ENCODE results near the gene SYTL4. TPM values are rescaled to one million over a fixed set of nuclear protein-coding genes. Genes with fewer than 3 reads are reported as not detected.

The SYTL4 gene
- total and polyA plus RNA-seq, 3 experiments from 2014 or later, result not detected

DNA sequence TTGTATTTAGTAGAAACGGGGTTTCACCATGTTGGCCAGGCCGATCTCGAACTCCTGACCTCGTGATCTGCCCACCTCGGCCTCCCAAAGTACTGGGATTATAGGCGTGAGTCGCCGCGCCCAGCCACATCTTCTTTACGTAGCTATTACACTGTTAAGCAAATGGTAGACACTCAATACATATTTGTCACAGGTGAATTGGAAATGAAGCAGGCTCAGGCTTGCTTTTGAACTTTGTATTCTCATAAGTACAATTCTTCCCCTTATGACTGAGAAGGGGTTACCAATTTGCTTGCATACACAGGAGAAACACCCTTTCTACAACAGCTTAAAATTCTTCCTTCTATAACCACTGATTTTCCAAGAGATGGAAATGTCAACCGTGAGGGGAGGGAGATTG lies 88.7 kb downstream of the SYTL4 start:
- peaks cover 20 to 37% of the 10 kb centered on the region in 2 donors for H3K27me3 Mint-ChIP-seq
- Histone ChIP-seq H3K36me3 (ENCODE audit: insufficient read depth, low read length) (no peaks in the 10 kb centered on the region), H3K27me3 (ENCODE audit: insufficient read depth, low read length, poor library complexity, severe bottlenecking) (no peaks in the 10 kb centered on the region), H3K27ac (ENCODE audit: low read depth, low read length) (no peak overlapping the region), H3K4me3 (ENCODE audit: low read length) (no peak overlapping the region), H3K9me3 (ENCODE audit: low read length) (no peaks in the 10 kb centered on the region), H3K4me1 (ENCODE audit: insufficient read depth, low read length) (no peaks in the 10 kb centered on the region)
- ChIA-PET CTCF (no interaction called here), POLR2A (no interaction called here)
- peaks cover 0 to 2% (median 0%) of the 10 kb centered on the region in 3 donors for H3K36me3 Mint-ChIP-seq
- no peaks in the 10 kb centered on the region for H3K4me1 Mint-ChIP-seq
- DNase-seq, result no peak
- H3K27ac Mint-ChIP-seq, result no peak overlapping the region
- peaks cover 0 to 3% (median 0%) of the 10 kb centered on the region in 5 donors for H3K9me3 Mint-ChIP-seq
- H3K4me3 Mint-ChIP-seq, result no peak overlapping the region

DNA sequence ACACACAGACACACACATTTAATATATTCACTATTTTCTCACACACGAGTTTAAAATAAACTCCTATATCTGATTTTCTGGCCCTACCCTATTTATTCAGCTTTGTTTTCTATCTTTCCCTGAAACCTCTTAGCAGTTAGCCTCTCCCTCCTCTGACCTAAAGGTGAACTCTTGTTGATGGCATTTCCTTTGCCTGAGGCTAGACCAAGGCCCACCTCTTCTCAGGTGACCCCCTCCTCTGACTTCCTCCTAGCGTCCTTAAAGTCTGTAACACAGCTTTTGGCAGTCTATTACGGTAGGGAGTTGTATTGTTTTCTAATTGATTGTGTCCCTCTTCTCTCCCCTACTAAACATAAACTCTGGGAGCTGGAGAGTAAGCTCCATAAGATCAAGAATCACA lies 89.6 kb downstream of the SYTL4 start:
- Mint-ChIP-seq H3K27me3 (peaks cover 18 to 42% of the 10 kb centered on the region in 2 donors), H3K36me3 (peaks cover 0 to 2% (median 0%) of the 10 kb centered on the region in 3 donors)

DNA sequence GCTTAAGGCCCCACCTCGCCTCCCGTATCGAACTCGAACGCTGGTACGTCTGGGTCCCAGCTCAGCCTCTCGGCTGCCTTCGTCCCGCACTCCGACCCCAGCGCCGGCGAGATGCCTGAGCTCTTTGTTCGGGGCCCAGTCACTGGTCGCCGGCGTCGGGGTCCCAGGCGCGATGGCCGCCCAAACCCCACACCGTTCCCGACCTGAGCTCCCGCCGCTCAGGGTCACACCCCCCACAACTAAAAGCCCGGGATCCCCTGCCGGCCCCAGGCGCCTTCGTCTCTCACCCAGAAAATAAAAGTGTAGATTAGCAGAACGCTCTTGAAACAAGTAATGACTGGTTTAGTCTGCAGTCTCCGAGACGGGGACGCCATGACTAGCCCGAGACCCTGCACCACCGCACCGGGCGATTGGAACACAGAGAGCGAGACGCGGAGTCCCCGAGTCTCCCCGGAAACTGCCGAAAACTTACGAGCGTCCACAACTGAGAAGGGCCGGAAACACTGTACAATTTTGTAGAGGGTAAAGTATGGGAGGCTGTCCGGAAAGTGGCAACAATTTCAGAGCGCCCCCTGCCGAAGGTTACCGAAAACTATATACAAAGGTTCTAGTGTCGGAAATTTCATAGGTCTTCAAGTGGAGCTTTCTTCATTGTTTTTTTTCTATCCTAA lies 95.5 kb downstream of the SYTL4 start, which contains the start of gene TSPAN6:
Gene TSPAN6, minus strand, starts transcription at position 486 of the 671 bp plus-strand sequence. Its CDS starts 112 bp downstream, at position 374.
- Mint-ChIP-seq H3K27ac (peak within 1 kb of the TSS in 5 of 8 donors; percentile 46 to 85 (median 75)), H3K4me1 (peaks cover 6 to 14% (median 10%) of the 10 kb centered on the region in 3 donors), H3K27me3 (peaks cover 17 to 28% of the 10 kb centered on the region in 2 donors), H3K4me3 (peak within 1 kb of the TSS; percentile 85 to 92 (median 91)), H3K36me3 (peaks cover 0 to 2% (median 0%) of the 10 kb centered on the region in 3 donors), H3K9me3 (peaks cover 0 to 8% (median 3%) of the 10 kb centered on the region in 5 donors)
- H3K4me3 ChIP-seq (ENCODE audit: low read length), result peak within 1 kb of the TSS; percentile 45
- H3K4me1 ChIP-seq (ENCODE audit: insufficient read depth, low read length), result no peaks in the 10 kb centered on the region
- H3K9me3 ChIP-seq (ENCODE audit: low read length), result no peaks in the 10 kb centered on the region
- H3K36me3 ChIP-seq (ENCODE audit: insufficient read depth, low read length), result no peaks in the 10 kb centered on the region
- CTCF ChIA-PET, result interaction anchor here (0.8 to 1.2 kb wide), 2 partner anchors 9 to 124 kb away, joined by 3 to 4 read pairs; no protein-coding TSS in a partner anchor
- H3K27me3 ChIP-seq (ENCODE audit: insufficient read depth, low read length, poor library complexity, severe bottlenecking), result no peaks in the 10 kb centered on the region
- POLR2A ChIA-PET, result no interaction called here
- peak; percentile 17 to 73 (median 59) for DNase-seq
- H3K27ac ChIP-seq (ENCODE audit: low read depth, low read length), result no peak within 1 kb of the TSS

More for the DNA sequence above, 89.6 kb downstream of the SYTL4 start:
- H3K27ac ChIP-seq (ENCODE audit: low read depth, low read length), result no peak overlapping the region
- ChIA-PET POLR2A (no interaction called here), CTCF (no interaction called here)
- Mint-ChIP-seq H3K4me1 (no peaks in the 10 kb centered on the region), H3K27ac (no peak overlapping the region), H3K9me3 (peaks cover 0 to 3% (median 0%) of the 10 kb centered on the region in 5 donors), H3K4me3 (no peak overlapping the region)
- H3K9me3 ChIP-seq (ENCODE audit: low read length), result no peaks in the 10 kb centered on the region
- H3K27me3 ChIP-seq (ENCODE audit: insufficient read depth, low read length, poor library complexity, severe bottlenecking), result no peaks in the 10 kb centered on the region
- DNase-seq, result no peak
- no peak overlapping the region for H3K4me3 ChIP-seq (ENCODE audit: low read length)
- H3K4me1 ChIP-seq (ENCODE audit: insufficient read depth, low read length), result no peaks in the 10 kb centered on the region
- H3K36me3 ChIP-seq (ENCODE audit: insufficient read depth, low read length), result no peaks in the 10 kb centered on the region

DNA sequence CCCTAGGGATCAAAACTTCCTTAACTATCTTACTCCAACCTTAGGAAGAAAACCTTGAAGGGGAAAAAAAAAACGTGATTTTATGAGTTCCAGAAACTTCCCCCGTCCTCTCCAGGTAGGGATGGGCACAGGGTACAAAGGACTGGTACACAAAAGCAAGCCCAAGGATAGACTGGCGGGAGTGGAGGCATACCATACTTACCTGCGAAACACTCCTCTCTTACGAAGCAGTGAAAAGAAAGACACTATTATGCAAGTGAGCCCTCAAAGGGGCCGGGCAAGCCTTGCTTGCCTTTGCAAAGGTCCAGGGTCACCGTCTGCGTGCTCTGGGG lies 96.0 kb downstream of the SYTL4 start:
- Histone ChIP-seq H3K4me3 (ENCODE audit: low read length) (peak overlapping the region; percentile 45), H3K27me3 (ENCODE audit: insufficient read depth, low read length, poor library complexity, severe bottlenecking) (no peaks in the 10 kb centered on the region), H3K4me1 (ENCODE audit: insufficient read depth, low read length) (no peaks in the 10 kb centered on the region), H3K27ac (ENCODE audit: low read depth, low read length) (no peak overlapping the region), H3K9me3 (ENCODE audit: low read length) (no peaks in the 10 kb centered on the region), H3K36me3 (ENCODE audit: insufficient read depth, low read length) (no peaks in the 10 kb centered on the region)
- no peak for DNase-seq
- Mint-ChIP-seq H3K4me1 (peaks cover 6 to 14% (median 10%) of the 10 kb centered on the region in 3 donors), H3K9me3 (peaks cover 0 to 8% (median 3%) of the 10 kb centered on the region in 5 donors), H3K36me3 (peaks cover 0 to 2% (median 0%) of the 10 kb centered on the region in 3 donors), H3K4me3 (peak overlapping the region in 6 of 7 donors; percentile 63 to 91 (median 88)), H3K27ac (no peak overlapping the region), H3K27me3 (peaks cover 17 to 26% of the 10 kb centered on the region in 2 donors)
- CTCF ChIA-PET, result interaction anchor here (0.8 kb wide), 1 partner anchor 9 kb away, joined by 4 read pairs; no protein-coding TSS in a partner anchor
- POLR2A ChIA-PET, result no interaction called here

DNA sequence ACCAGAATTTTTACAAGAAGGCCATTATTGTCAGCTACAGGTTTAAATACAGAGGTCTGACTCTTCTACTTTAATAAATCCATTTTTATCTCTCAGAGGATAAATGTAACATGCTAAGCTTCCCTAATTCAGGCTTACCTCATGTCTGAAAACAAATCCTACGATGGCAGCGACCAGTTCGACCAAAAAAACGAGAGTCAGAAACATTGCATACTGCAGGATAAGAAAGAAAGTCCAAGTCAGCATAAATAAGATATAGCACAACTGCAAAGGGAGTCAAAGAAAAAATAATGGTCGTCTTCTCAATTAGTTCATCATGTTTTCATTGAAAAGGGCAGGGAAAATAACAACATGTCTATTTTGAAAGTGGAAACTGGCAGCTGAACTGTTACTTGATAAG lies 96.9 kb downstream of the SYTL4 start:
- Histone ChIP-seq H3K4me1 (ENCODE audit: insufficient read depth, low read length) (no peaks in the 10 kb centered on the region), H3K4me3 (ENCODE audit: low read length) (no peak overlapping the region), H3K27me3 (ENCODE audit: insufficient read depth, low read length, poor library complexity, severe bottlenecking) (no peaks in the 10 kb centered on the region), H3K9me3 (ENCODE audit: low read length) (no peaks in the 10 kb centered on the region), H3K36me3 (ENCODE audit: insufficient read depth, low read length) (no peaks in the 10 kb centered on the region), H3K27ac (ENCODE audit: low read depth, low read length) (no peak overlapping the region)
- ChIA-PET CTCF (no interaction called here), POLR2A (interaction anchor here (0.7 kb wide), 1 partner anchor 187 kb away, joined by 3 read pairs; no protein-coding TSS in a partner anchor)
- no peak for DNase-seq
- H3K27me3 Mint-ChIP-seq, result peaks cover 17 to 26% of the 10 kb centered on the region in 2 donors
- H3K4me1 Mint-ChIP-seq, result peaks cover 6 to 14% (median 10%) of the 10 kb centered on the region in 3 donors
- no peak overlapping the region for H3K27ac Mint-ChIP-seq
- H3K36me3 Mint-ChIP-seq, result peaks cover 0 to 2% (median 0%) of the 10 kb centered on the region in 3 donors
- peaks cover 0 to 8% (median 3%) of the 10 kb centered on the region in 5 donors for H3K9me3 Mint-ChIP-seq
- H3K4me3 Mint-ChIP-seq, result peak overlapping the region in 1 of 7 donors; percentile 57

DNA sequence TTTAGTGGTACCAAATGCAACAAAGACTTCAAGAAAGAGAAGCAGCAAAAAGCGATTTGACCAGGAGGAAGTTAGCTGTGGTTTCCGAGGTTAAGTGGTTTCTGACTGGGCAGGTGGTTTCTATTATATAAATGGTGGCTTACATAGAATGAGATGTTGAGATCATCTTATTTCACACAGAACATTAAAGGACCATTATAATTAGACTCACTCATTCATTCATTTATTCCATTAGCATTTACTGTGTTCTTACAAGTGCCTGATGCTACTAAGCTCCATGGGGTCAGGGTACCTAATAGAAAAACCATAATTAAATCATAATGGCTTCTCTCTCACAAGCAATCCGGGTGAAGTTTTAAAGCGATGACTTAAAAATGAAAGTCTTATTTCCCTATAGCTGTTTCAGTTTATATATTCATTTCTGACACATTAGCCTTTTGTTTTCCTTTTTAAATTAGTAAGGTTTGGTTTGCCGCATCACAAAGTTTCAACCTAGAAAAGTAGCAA lies 105.9 kb downstream of the SYTL4 start:
- H3K4me3 ChIP-seq (ENCODE audit: low read length), result no peak overlapping the region
- Mint-ChIP-seq H3K36me3 (no peaks in the 10 kb centered on the region), H3K4me1 (peaks cover 8 to 12% (median 9%) of the 10 kb centered on the region in 3 donors), H3K9me3 (no peaks in the 10 kb centered on the region), H3K27ac (peak overlapping the region in 1 of 8 donors; percentile 7), H3K27me3 (no peaks in the 10 kb centered on the region), H3K4me3 (no peak overlapping the region)
- H3K27me3 ChIP-seq (ENCODE audit: insufficient read depth, low read length, poor library complexity, severe bottlenecking), result no peaks in the 10 kb centered on the region
- no peaks in the 10 kb centered on the region for H3K36me3 ChIP-seq (ENCODE audit: insufficient read depth, low read length)
- no peaks in the 10 kb centered on the region for H3K9me3 ChIP-seq (ENCODE audit: low read length)
- no peak overlapping the region for H3K27ac ChIP-seq (ENCODE audit: low read depth, low read length)
- no peaks in the 10 kb centered on the region for H3K4me1 ChIP-seq (ENCODE audit: insufficient read depth, low read length)
- ChIA-PET POLR2A (no interaction called here), CTCF (no interaction called here)
- DNase-seq, result no peak

Other genes with a start within 250 kb of the SYTL4 start
- not detected for gene TNMD, start 147.2 kb downstream of the SYTL4 start, total RNA-seq
- gene TNMD, start 147.2 kb downstream of the SYTL4 start, polyA plus RNA-seq, result not detected
- under 1 TPM; 0.07 to 0.33 TPM for gene TSPAN6, start 95.3 kb downstream of the SYTL4 start, total RNA-seq
- 1.9 TPM for gene TSPAN6, start 95.3 kb downstream of the SYTL4 start, polyA plus RNA-seq
- not detected for gene SRPX2, start 87.9 kb downstream of the SYTL4 start, total RNA-seq
- gene SRPX2, start 87.9 kb downstream of the SYTL4 start, polyA plus RNA-seq, result not detected
- 10 to 100 TPM; 55.6 to 59.5 TPM for gene CSTF2, start 88.3 kb upstream of the SYTL4 start, total RNA-seq
- 13.5 TPM for gene CSTF2, start 88.3 kb upstream of the SYTL4 start, polyA plus RNA-seq
- not detected for gene NOX1, start 142.2 kb upstream of the SYTL4 start, total RNA-seq
- not detected for gene NOX1, start 142.2 kb upstream of the SYTL4 start, polyA plus RNA-seq
- gene XKRX, start 196.8 kb upstream of the SYTL4 start, total RNA-seq, result not detected
- not detected for gene XKRX, start 196.8 kb upstream of the SYTL4 start, polyA plus RNA-seq
- gene ARL13A, start 237.6 kb upstream of the SYTL4 start, total RNA-seq, result not detected
- gene ARL13A, start 237.6 kb upstream of the SYTL4 start, polyA plus RNA-seq, result not detected